HG03378 (cell line): ENCODE results near the gene SLX1A.
"Not testable (repeated sequence)": the region's sequence is repeated elsewhere in the genome, so short reads cannot be mapped to it uniquely, and the experiment has no call there.

Experiments used
- ATAC-seq: cut with Tn5 transposase; IDR thresholded peaks from one replicate; pipeline ENCODE4 v1.9.1; 2021; ENCODE audit warnings: mild to moderate bottlenecking, moderate library complexity; ENCODE audit not compliant: unreplicated experiment

The SLX1A gene

GRCh38 chr16:30184096-30184890, 9.4 kb upstream of the SLX1A start:
- ATAC-seq: no peak

GRCh38 chr16:30184891-30185682, 8.6 kb upstream of the SLX1A start:
- no peak for ATAC-seq

GRCh38 chr16:30185683-30186421, 7.8 kb upstream of the SLX1A start:
- peak; percentile 41 for ATAC-seq

GRCh38 chr16:30186444-30186781, 7.3 kb upstream of the SLX1A start:
- no peak for ATAC-seq

- ATAC-seq: no peak
Observed at GRCh38 chr16:30186782-30187555, 6.7 kb upstream of the SLX1A start.

GRCh38 chr16:30187556-30187865, 6.2 kb upstream of the SLX1A start:
- no peak for ATAC-seq

GRCh38 chr16:30187971-30188561, 5.6 kb upstream of the SLX1A start:
- ATAC-seq: no peak

GRCh38 chr16:30191158-30191557, 2.5 kb upstream of the SLX1A start:
- ATAC-seq: not testable (repeated sequence)

GRCh38 chr16:30193098-30193497, 577 bp upstream of the SLX1A start:
- peak; percentile 2 for ATAC-seq

- peak; percentile 34 for ATAC-seq
Observed at GRCh38 chr16:30194172-30194925, 674 bp downstream of the SLX1A start.

GRCh38 chr16:30197001-30197400, 3.3 kb downstream of the SLX1A start:
- ATAC-seq: not testable (repeated sequence)

- ATAC-seq: not testable (repeated sequence)
Observed at GRCh38 chr16:30199049-30199448, 5.4 kb downstream of the SLX1A start, which contains the start of gene SULT1A3. Gene SULT1A3, plus strand, starts transcription at chr16:30199255. Its CDS starts 1,474 bp downstream, at chr16:30200729.

- not testable (repeated sequence) for ATAC-seq
Observed at GRCh38 chr16:30199608-30200343, 6.1 kb downstream of the SLX1A start.

GRCh38 chr16:30205541-30206236, 12.0 kb downstream of the SLX1A start:
- not testable (repeated sequence) for ATAC-seq

- not testable (repeated sequence) for ATAC-seq
Observed at GRCh38 chr16:30206252-30206651, 12.6 kb downstream of the SLX1A start.

- not testable (repeated sequence) for ATAC-seq
Observed at GRCh38 chr16:30207063-30207704, 13.5 kb downstream of the SLX1A start.

GRCh38 chr16:30209032-30209431, 15.4 kb downstream of the SLX1A start:
- ATAC-seq: not testable (repeated sequence)

GRCh38 chr16:30211414-30211813, 17.7 kb downstream of the SLX1A start:
- ATAC-seq: not testable (repeated sequence)
